Activated CD4-positive, CD25-positive, alpha-beta regulatory T cell treated with anti-CD3 and anti-CD28 coated beads, Interleukin-2, amount 50 U/mL, for 16 hours (primary cell): ENCODE measurements around the gene TRH.
"Not testable (repeated sequence)": the region's sequence is repeated elsewhere in the genome, so short reads cannot be mapped to it uniquely, and the experiment has no call there.

Experiments used
- DNase-seq: peaks from one replicate; pipeline ENCODE4 v3.0.0-alpha.2; 2020; ENCODE audit warnings: low read depth, low spot score

The TRH gene

GRCh38 chr3:130010556-130010955, 36.0 kb downstream of the TRH start:
- DNase-seq = no peak

- not testable (repeated sequence) for DNase-seq
Observed at GRCh38 chr3:130012108-130012507, 37.6 kb downstream of the TRH start.

DNA sequence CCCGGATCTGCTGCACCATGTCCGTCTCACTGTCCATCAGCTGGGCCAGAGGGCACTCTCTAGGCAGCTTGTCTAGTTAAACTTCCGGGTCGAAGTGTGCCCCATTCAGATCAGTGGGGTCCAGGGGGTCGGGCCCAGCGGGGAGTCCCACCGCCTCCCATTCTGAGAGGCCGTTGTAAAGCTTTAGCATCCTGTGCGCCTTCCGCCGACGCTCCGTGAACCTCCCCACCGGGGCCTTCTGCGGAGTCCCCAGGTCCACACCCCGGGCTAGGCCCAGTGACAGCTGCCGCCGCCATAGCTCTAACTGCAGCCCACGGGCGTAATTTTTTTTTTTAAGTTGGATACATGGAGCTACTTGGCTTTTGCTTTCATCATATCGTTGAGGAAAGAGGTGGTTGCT, 38.7 kb downstream of the TRH start:
- not testable (repeated sequence) for DNase-seq

GRCh38 chr3:130014526-130014925, 40.0 kb downstream of the TRH start:
- DNase-seq = no peak

DNA sequence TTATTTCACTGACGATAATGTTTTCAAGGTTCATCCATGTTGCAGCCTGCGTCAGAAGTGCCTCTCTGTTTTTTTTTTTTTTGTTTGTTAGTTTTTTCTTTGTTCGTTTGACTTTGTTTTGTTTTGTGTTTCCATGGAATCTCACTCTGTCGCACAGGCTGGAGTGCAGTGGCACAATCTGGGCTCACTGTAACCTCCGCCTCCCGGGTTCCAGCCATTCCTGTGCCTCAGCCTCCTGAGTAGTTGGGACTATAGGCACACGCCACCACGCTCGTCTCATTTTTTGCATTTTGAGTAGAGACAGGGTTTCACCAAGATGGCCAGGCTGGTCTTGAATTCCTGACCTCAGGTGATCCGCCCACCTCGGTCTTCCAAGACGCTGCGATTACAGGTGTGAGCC, 43.1 kb downstream of the TRH start:
- DNase-seq = not testable (repeated sequence)

- not testable (repeated sequence) for DNase-seq
Observed at GRCh38 chr3:130026146-130026829, 51.8 kb downstream of the TRH start.

DNA sequence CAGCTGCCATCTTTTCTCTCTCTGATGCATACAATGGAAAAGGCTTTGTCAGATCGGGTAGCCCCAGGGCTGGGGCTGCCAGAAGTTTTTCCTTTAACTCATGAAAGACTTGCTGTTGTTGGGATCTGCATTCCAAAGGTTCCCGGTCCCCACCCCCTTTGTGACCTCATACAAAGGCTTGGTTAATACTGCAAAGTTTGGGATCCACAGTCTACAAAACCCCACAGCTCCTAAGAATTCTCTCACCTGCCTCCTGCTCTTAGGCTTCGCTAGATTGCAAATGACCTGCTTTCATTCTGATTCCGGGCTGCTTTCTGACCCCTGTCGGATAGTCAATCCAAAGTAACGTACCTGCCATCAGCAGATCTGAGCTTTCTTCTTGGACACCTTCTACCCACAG, 52.9 kb downstream of the TRH start:
- DNase-seq = not testable (repeated sequence)
